ENCODE data around the gene NSD1. TPM values are rescaled to one million over a fixed set of nuclear protein-coding genes. Genes with fewer than 3 reads are reported as not detected.

Gene NSD1
- total and polyA plus RNA-seq, 2 of the 8 experiments (the other 6 are each of a cell fraction or from before 2014, with no cell fraction given): 22.8 to 168 TPM

GRCh38 chr5:177333420-177334154, 200.0 kb downstream of the NSD1 start (continued):
- TF ChIP-seq RBBP5 (IDR thresholded peaks at IDR 0.05; ENCODE audit: borderline replicate concordance, low read depth, low read length) (no peak), CBX8 (IDR thresholded peaks at IDR 0.05; ENCODE audit: borderline replicate concordance, low read depth, low read length) (no peak), USF2 (IDR thresholded peaks at IDR 0.05; ENCODE audit: low read length) (no peak)
